ENCODE data around the gene PNPO. TPM values are rescaled to one million over a fixed set of nuclear protein-coding genes. Genes with fewer than 3 reads are reported as not detected.

Gene PNPO
- total and polyA plus RNA-seq, 2 of the 4 experiments (the other 2 are of a cell fraction): 13.9 to 34.1 TPM

DNA sequence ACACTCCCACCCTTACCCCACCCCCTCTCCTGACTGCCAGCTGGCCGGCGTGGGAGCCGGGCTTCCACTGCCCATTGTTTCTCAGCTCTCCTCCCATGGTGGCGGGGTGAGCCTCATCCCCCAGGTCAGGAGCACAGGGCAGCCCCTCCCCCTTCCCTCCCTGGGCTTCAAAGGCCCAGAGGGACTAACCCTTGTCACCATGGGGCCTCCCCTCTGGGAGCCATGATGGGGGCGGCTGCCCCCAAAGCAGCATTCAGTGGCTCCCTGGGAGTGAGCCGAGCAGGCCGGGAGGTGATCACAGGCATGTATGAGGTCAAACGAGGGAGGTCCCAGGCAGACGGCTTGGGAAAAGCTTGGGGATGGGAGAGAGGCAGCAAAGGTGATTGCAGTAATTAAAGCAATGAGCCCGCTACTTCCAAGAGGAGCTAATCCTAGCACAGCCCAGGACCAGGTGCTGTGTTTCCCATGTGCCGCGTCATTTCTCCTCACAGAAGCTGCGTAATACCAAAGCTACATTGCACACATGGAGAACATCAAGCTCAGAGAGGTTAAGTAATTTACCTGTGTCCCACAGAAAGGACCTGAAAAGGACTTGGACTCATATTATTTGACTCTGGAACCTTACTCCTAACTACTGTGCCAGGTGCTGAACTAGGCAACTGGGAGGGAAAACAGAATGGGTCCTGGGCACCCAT is 54.0 kb downstream of the PNPO start:
- dilution Hi-C loops (cut with HindIII; ENCODE audit: low sequenced_read_pairs, unreplicated experiment) (no loop called here), in situ Hi-C loops (cut with MboI; ENCODE audit: low sequenced_read_pairs) (no loop called here), intact Hi-C loops (cut with micrococcal nuclease) (no loop called here)
- Histone ChIP-seq H3K9ac (ENCODE audit: low read depth, low read length) (no peak overlapping the region), H4K20me1 (ENCODE audit: insufficient read depth, low read length) (no peaks in the 10 kb centered on the region), H3K4me1 (ENCODE audit: control insufficient read depth, insufficient read depth, low read length) (peaks cover 2% of the 10 kb centered on the region; the same call in 1 of the 2 replicates), H3K27ac (ENCODE audit: insufficient read depth, low read length) (no peak overlapping the region), H3K9me1 (ENCODE audit: insufficient read depth, low read length) (no peaks in the 10 kb centered on the region), H2AK9ac (replicated peaks; ENCODE audit: low read depth, low read length, poor library complexity) (no peak overlapping the region), H3K18ac (ENCODE audit: low read depth, low read length) (no peak overlapping the region), H3K36me3 (ENCODE audit: control insufficient read depth, insufficient read depth, low read length) (no peaks in the 10 kb centered on the region), H2AK5ac (ENCODE audit: low read depth, low read length) (no peak overlapping the region), H3K79me1 (ENCODE audit: low read depth in 1 of 2, low read length in 2 of 2) (no peaks in the 10 kb centered on the region), H4K91ac (ENCODE audit: insufficient read depth, low read depth, low read length) (no peak overlapping the region), H4K5ac (ENCODE audit: low read depth, low read length) (no peak overlapping the region), H3K4me2 (ENCODE audit: low read depth, low read length) (no peak overlapping the region), H3K4ac (ENCODE audit: low read depth, low read length) (no peak overlapping the region), H3K4me3 (ENCODE audit: insufficient read depth, low read depth, low read length) (no peak overlapping the region), H2BK120ac (ENCODE audit: low read depth, low read length) (no peak overlapping the region), H2BK5ac (ENCODE audit: low read depth, low read length, poor library complexity, severe bottlenecking) (no peak overlapping the region), H3K23ac (ENCODE audit: low read depth, low read length) (no peak overlapping the region), H2AFZ (replicated peaks; ENCODE audit: low read length, poor library complexity) (no peak overlapping the region), H3K9me3 (ENCODE audit: control insufficient read depth, insufficient read depth, low read length) (no peaks in the 10 kb centered on the region), H3K56ac (ENCODE audit: extremely low read depth, insufficient read depth, low read length) (no peak overlapping the region), H3K14ac (replicated peaks; ENCODE audit: low read depth, low read length) (no peak overlapping the region), H2BK20ac (ENCODE audit: low read depth, low read length) (no peak overlapping the region), H2BK15ac (ENCODE audit: low read depth, low read length) (no peak overlapping the region), H4K8ac (ENCODE audit: low read depth in 2 of 2, low read length in 2 of 2) (no peak overlapping the region), H3K27me3 (ENCODE audit: control insufficient read depth, insufficient read depth, low read length) (peaks cover 6% of the 10 kb centered on the region; the same call in 1 of the 2 replicates)
- ATAC-seq (ENCODE audit: low read depth) (no peak), DNase-seq (no peak)
- ChIA-PET CTCF (no interaction called here), POLR2A (ENCODE audit: unreplicated experiment) (no interaction called here)
- TF ChIP-seq, protein P1, sequence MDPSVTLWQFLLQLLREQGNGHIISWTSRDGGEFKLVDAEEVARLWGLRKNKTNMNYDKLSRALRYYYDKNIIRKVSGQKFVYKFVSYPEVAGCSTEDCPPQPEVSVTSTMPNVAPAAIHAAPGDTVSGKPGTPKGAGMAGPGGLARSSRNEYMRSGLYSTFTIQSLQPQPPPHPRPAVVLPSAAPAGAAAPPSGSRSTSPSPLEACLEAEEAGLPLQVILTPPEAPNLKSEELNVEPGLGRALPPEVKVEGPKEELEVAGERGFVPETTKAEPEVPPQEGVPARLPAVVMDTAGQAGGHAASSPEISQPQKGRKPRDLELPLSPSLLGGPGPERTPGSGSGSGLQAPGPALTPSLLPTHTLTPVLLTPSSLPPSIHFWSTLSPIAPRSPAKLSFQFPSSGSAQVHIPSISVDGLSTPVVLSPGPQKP (IDR thresholded peaks at IDR 0.05; ENCODE audit: borderline replicate concordance, low read depth, low read length): no peak
- TF ChIP-seq CEBPB (IDR thresholded peaks at IDR 0.05; ENCODE audit: low read depth, low read length) (no peak), FOS (IDR thresholded peaks at IDR 0.05; ENCODE audit: low read depth, low read length) (no peak), CHD1 (IDR thresholded peaks at IDR 0.05; ENCODE audit: low read depth, low read length) (no peak), CTCF (conservative IDR thresholded peaks at IDR 0.05; ENCODE audit: low read depth, low read length) (no peak), MAZ (IDR thresholded peaks at IDR 0.05; ENCODE audit: borderline replicate concordance, low read depth, low read length) (no peak), MAFK (IDR thresholded peaks at IDR 0.05; ENCODE audit: low read depth, low read length) (no peak), MXI1 (IDR thresholded peaks at IDR 0.05; ENCODE audit: borderline replicate concordance, low read depth, low read length) (no peak), RFX5 (IDR thresholded peaks at IDR 0.05; ENCODE audit: low read depth, low read length) (no peak), BHLHE40 (IDR thresholded peaks at IDR 0.05; ENCODE audit: low read depth, low read length) (no peak), RCOR1 (IDR thresholded peaks at IDR 0.05; ENCODE audit: insufficient replicate concordance, low read length) (no peak), NFE2L2 (IDR thresholded peaks at IDR 0.05; ENCODE audit: low read depth, low read length) (no peak), USF2 (IDR thresholded peaks at IDR 0.05; ENCODE audit: low read depth, low read length) (no peak), POLR2A (IDR thresholded peaks at IDR 0.05; ENCODE audit: low read depth, low read length) (no peak), RAD21 (IDR thresholded peaks at IDR 0.05; ENCODE audit: low read length) (no peak), SMC3 (IDR thresholded peaks at IDR 0.05; ENCODE audit: low read depth, low read length) (no peak)
- BruUV-seq (replicated peaks): no TSS peak
- WGBS, 2 experiments (ENCODE audit: extremely low coverage in 2 of 2, insufficient read length in 1 of 2): 80% methylated on average over 3 of the region's 13 CpGs; no CpG with 5 or more reads in 1 of the 2 experiments
